GM18508 (cell line): ENCODE results near the gene BPIFB4.
"Not testable (repeated sequence)": the region's sequence is repeated elsewhere in the genome, so short reads cannot be mapped to it uniquely, and the experiment has no call there.

ENCODE experiments used
- ATAC-seq: cut with Tn5 transposase; IDR thresholded peaks from one replicate; pipeline ENCODE4 v1.9.1; 2021; ENCODE audit warnings: moderate number of reproducible peaks; ENCODE audit not compliant: insufficient read depth, unreplicated experiment

BPIFB4 gene

DNA sequence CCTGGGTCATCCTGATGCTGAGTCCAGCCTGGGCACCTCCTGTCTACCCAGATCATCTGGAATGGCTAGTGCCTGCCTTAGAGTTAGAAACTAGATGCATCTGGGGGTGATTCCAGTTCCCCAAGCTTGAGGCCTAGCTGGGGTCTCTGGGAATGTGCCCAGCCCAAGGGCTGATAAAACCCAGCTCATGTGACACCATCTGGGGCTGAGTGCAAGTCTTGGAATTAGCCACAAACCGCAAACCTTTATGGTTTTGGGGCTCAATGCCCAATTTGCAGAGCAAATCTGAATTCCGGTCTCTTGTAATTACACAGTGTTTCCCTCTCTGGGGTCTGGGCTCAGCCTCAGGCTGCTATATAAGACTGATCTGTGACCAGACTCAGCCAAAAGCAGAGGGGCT, at the start of gene BPIFB4:
BPIFB4 (plus strand) TSS at position 385 of the 400 bp plus-strand sequence. CDS start 1,884 bp downstream, outside the sequence.
- no peak for ATAC-seq

DNA sequence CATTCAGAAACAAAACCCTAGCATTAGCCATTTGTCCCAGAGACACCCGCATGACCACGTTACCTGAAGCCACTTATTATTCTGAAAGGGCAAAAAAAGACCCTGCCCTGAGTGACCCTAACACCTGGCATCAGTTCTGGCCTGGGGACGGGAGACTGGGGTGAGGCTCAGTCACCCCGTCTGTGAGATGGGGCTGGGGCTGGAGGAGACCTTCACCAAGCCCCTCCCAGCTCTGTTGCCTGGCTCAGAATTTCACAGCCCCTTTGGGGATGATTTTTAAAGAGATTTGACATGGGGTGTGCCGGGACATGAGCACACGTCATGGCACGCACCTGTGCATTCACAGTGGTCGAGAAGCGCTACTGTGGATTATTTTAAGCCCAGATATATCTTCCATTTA, 49.4 kb upstream of the BPIFB4 start:
- ATAC-seq = no peak

DNA sequence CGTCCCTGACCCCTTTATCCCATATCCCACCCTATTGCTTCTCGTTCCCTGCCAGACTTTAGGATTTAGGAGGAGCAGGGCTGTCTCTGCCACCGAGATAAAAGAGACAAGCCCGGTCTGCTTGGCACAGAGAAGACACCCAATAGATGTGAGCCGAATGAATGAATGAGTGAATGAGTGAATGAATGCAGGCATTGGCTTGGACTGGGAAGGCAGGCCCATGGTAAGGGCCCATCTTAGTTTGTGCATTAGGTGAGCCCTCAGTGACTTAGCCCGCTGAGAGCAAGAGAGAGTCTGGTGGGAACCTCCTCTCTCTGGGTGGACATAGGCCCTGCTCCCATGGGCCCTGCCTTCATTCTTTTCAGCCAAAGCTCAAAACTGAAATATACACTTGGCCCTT, 48.9 kb upstream of the BPIFB4 start:
- no peak for ATAC-seq

DNA sequence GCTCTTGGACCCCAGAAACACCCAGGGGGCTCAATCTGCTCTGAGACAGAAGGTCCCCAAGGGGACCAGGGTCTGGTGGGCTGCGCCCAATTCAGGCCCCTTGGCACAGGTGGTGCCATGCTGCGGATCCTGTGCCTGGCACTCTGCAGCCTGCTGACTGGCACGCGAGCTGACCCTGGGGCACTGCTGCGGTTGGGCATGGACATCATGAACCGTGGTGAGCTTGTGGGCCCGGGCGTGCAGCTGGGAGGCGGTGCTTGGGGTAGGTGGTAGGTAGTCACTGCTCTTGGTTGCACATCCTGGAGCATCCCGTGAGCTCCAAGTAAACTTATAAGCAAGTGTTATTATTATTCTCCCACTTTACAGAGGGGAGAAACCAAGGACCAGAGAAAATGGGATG, 47.9 kb upstream of the BPIFB4 start, which contains the start of gene BPIFB6:
BPIFB6 (plus strand) TSS at position 118 of the 400 bp plus-strand sequence; CDS start at position 118, 0 bp downstream.
- ATAC-seq = no peak

DNA sequence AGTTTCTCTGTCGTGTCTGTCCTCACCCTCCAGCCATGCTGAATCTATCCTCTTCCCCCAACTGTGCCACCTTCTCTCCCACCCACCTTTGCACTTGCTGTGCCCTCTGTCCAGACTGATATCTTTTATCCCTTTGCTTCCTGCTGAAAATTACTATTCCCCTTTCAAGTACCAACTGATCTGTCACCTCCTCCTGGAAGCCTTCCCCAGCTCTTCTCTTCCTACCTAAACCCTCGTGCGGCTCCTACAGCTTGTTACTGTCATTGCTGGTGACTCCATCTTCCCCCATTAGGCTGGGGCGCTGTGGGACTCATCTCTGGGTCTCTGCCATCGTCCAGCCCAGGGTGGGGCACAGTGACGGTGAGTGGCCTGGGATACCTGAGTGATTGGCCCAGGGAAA, 46.9 kb upstream of the BPIFB4 start:
- no peak for ATAC-seq

DNA sequence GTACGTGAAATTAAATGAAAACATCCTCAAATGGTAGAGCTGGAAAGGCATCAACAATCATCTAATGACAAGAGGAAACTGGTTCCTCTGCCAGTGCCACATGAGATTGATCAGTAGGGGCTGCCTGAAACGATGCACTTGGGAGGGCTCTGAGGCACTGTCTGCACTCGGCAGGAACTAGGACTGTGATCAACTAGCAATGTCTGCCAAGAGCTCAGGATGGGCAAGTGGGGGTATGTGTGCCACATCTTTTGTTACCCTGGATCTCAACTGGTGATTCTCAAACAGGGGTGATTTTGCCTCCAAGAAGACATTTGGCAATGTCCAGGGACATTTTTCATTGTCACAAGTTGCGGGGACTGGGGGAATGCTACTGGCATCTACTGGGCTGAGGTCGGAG, 46.1 kb upstream of the BPIFB4 start:
- ATAC-seq = no peak

DNA sequence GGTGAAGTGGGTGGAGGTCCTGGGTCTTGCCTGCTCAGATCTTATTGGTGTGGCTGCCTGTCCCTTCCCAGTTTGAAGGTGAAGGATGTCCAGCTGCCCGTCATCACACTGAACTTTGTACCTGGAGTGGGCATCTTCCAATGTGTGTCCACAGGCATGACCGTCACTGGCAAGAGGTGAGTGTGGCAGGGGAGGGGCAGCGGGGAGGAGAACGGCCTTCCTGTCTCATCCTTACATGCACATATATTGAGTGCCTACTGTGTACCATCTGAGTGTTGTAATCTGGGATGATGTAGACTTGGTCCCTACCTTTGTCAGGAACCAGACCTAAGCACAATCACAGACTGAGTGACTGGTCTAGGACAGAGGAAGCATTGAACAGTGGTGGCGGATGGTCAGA, 45.3 kb upstream of the BPIFB4 start:
- ATAC-seq = no peak

DNA sequence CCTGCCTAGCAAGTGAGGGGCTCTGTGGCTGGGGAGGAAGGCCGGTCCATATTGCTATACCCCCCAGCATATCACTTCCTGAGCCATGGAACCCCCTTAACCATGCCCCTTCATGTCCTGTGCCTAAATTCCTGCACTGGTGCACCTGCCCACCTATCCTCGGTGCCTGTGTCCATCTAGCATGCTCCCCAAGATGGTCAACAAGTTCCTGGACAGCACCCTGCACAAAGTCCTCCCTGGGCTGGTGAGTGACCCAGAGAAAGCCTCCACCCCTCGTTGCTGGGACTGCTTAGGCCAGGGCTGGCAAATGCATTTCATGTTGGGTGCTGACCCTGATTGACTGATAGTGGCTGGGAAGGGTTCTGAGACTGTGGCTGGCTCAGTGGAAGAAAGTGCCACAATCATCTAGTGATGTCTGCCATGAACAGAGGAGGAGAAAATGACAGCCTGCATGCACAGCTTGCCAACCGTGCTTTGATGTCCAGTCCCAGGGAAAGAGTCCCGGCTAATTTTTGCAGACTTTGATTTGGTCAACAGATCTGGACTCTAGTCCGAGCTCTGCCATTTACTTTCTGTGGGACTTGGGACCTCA, 44.4 kb upstream of the BPIFB4 start:
- no peak for ATAC-seq

DNA sequence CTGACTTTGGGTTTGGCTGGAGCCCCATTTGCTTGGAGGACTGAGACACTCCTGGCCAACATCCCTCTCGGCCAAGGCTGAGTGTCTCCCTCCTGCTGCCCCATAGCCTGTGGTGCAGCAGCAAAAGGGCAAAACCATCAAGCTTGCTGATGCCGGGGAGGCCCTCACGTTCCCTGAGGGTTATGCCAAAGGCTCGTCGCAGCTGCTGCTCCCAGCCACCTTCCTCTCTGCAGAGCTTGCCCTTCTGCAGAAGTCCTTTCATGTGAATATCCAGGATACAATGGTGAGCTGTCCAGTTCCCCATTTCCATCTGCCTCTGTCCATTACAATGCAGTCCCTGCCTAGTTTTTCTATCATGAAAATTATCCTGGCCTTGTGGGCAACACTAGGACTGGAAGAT, 42.0 kb upstream of the BPIFB4 start:
- ATAC-seq = no peak

DNA sequence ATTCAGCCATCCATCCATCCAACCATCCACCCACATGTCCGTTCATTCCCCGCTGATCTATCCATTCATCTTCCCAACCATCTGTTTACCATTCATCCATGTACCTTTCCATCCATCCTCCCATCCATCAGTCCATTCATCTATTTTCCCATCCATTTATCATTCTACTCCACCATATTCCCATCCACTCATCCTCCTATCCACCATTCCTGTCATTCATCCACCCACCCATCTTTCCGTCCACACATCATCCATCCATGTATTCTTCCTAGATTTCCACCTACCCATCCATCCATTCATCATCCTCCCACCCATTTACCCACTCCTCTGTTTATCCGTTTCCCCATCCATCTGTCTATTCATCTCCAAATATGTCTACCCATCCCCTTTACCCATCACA, 41.2 kb upstream of the BPIFB4 start:
- no peak for ATAC-seq

DNA sequence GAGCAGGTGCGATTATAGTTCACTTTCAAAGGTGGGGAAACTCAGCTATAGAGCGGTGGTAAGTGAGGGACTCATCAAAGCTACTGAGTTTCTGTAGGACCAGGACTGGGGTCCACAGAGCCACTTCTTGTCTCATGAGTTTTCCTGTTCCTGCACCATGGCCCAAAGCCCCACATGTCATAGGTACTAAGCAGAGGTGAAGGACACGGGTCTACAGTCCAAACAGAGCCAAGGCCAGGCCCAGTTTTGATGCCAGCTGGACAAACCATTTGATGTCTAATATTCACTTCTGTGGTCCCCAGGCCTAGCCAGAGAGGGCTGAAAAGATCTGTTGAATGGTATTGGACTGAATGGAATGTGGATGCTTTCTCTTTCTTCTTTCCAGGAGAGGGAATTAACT, 37.0 kb upstream of the BPIFB4 start:
- ATAC-seq = no peak

DNA sequence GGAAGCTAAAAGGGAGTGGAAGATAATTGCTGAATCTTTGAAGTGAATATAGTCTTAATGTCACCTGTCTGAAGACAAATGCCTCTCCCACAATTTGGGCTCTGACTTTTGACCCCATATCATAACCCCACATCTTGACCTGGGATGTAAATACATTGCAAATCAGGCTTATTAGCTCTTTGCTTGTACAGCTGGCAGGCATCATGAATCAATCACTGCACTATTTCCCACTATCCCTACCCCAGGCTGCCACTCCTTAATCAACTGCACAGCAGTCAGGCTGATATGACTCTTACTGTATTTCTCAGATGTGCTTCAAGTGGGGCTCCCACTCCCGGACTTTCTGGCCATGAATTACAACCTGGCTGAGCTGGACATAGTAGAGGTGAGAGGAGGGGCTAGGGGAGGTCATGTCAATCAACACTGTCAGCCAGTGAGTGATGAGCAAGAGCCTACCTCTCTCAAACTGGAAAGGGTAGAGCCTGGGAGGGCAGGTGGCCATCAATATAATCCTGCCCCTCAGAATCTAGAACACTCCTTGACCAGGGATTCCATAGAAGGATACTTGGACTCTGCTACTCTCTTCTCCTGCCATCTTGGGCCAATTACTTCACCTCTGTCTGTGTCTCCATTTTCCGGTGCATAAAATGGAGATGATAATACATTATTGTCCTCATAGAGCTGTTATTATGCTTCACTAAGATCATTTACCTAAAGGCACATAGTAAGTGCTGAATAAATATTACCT, 36.3 kb upstream of the BPIFB4 start:
- ATAC-seq = no peak

DNA sequence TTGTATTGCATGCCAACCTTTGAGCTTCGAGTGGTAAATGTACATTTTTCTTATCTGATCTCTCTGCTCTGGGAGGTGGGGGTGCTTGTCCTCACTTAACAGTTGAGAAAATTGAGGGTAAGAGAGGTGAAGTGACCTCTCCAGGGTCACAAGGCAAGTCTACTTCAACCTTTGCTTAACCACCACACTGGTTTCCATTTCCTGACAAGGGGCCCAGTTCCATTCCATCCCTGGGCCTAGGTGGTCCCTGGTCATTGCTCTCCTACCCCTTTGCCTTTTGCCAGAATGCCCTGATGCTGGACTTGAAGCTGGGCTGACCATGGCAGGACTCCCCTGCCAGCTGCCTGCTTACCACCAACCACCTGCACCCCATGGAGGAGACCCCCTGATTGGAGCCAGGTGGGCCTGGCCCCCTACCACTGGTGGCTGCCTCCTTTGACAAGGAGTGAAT, 35.7 kb upstream of the BPIFB4 start:
- ATAC-seq = no peak

DNA sequence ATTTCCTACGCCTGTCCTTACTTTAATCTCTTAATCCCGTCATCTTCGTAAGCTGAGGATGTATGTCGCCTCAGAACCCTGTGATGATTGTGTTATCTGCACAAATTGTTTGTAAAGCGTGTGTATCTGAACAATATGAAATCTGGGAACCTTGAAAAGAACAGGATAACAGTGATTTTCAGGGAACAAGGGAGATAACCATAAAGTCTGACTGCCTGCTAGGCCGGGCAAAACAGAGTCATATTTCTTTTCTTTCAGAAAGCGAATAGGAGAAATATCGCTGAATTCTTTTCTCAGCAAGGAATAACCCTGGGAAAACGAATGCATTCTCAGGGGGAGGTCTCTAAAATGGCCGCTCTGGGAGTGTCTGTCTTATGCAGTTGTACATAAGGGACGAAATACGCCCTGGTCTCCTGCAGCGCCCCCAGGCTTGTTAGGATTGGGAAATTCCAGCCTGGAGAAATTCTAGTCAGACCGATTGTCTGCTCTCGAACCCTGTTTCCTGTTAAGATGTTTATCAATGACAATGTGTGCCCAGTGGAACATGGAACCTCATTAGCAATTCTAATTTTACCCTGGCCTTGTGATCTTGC, 34.2 kb upstream of the BPIFB4 start:
- ATAC-seq = not testable (repeated sequence)

DNA sequence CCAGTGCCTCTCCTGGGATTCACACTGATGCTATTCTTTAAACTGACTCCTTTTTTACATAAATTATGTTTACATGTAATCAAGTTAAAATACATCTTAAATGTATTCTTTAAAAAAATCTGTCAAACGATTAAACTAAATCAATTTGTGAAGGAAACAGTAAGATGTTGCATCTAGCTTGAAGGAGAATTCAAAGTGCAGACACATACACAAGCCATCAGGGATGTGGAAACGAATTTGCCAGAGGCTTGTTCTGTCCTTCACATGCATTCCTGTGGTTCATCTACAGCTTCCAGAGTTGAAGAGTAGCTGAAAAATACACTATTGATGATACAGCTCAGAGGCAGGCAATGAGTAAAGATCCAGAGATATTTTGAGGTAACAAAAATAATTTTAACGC, 33.0 kb upstream of the BPIFB4 start:
- ATAC-seq = no peak

DNA sequence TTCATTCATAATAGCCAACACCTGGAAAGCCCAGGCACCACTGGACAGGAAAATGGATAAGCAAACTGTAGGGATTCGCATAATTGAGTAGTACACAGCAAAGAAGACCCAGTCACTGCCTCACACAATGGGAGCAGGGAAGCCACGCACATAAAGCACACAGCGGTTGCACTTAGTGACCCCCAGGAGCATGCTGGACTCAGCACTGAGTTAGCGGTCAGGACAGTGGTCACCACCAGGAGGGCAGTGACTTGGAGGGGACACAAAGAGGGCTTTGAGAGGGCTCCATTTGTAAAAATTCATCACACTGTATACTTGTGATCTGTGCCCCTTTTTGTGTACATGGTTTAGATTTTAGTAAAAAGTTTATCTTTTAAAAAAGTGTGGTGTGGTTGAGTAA, 28.1 kb upstream of the BPIFB4 start:
- ATAC-seq = no peak

DNA sequence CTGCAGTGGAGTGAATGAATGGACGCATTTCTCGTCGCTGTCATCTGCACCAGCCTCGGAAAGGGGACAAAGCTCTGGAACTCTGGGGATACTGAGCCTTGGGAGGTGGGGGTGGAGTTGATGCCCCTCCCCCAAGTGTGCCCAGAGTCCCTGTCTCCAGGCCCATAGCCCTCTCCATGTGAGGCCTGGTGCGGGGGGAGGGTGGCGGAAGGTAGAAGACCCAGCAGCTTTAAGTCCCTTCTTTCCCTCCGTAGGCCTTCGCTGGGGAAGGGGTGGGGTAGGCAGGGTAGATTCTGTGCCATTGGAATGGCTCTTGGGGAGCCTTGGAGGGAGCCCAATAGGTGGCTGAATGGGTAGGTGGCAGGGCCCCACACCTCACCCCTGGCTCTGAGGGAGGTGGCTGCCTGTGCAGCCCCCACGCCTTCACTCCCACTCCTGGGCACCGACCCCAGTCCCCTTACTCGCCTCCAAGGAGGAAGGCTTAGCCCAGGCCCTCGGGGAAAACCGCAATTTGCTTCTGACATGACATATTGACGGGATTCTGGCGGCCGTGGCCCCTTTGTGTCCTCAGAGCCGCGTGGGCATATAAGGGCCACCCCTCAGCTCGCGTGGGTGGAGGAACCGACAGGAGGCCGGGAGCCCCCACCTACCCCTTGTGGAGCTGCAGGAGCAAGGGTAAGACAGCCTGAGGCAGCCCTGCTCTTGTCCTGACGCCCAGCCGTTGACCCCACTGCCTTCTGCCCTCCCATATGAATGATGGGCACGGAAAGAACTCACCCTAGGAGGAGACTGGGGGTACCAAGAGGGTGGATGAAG, 25.9 kb upstream of the BPIFB4 start, which contains the start of gene BPIFB3:
BPIFB3 (plus strand) TSS at position 613 of the 816 bp plus-strand sequence. CDS start 1,533 bp downstream, outside the sequence.
- no peak for ATAC-seq

DNA sequence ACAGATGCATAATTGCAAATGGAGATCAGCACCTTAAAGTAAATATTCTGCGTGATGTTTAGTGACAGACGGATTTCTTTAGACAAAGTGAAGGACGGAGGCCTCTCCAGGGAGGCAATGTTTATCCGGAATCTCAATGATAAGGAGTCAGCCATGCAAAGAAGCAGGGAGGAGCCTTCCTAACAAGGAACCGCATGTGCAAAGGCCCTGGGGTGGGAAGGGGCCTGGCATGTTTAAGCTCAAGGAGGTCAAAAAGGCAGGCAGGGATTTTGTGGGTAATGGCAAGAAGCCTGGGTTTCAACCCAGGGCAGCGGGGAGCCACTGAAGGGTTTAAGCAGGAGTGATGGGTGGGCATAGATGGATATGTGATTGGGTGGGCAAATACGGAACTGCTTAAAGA, 25.1 kb upstream of the BPIFB4 start:
- no peak for ATAC-seq

DNA sequence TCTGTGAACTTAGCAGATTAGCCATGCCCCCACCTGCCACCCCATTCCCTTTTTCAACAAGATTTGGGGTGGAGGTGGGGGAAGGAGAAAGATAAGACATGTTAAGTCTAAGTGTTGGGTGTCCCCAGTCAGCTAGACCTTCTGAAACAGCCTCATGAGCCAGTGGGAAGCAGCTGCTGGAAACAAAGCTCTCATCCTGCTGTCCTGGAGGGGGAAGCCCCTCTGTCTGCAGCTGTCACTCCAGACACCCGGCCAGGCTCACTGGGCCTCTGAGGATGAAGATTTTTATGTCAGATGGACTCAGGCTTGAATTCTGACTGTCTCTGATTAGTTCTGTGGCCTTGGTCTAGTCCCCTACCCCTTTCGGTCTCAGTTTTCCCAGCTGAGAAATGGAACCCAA, 24.7 kb upstream of the BPIFB4 start:
- ATAC-seq = no peak

DNA sequence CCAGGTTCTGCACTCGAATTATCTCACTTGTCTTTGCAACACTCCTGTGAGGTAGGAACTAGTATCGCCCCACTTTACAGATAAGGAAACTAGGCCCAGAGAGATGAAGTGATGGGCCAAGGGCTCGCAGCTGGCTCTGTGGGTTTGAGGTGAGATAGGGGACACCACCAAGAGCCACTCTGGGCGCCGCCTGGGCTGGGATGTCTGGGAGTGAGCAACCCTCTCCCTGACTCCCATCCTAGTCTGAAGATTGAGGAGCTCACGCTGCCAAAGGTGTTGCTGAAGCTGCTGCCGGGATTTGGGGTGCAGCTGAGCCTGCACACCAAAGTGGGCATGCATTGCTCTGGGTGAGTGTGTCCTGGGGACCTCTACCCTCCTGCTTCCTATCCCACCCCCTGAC, 20.3 kb upstream of the BPIFB4 start:
- no peak for ATAC-seq
